Measurements from ENCODE around the gene RPSA.
"Not testable (repeated sequence)": the region's sequence is repeated elsewhere in the genome, so short reads cannot be mapped to it uniquely, and the experiment has no call there.

RPSA gene

GRCh38 chr3:39449796-39450195 lies 43.3 kb downstream of the RPSA start:
- DNase-seq (ENCODE audit: low read depth) = no peak
- TF ChIP-seq MAX (IDR thresholded peaks at IDR 0.05; ENCODE audit: low read depth, low read length) (no peak), POLR2A (IDR thresholded peaks at IDR 0.05; ENCODE audit: extremely low read depth, insufficient read length) (no peak)
- no peak overlapping the region for H3K4me3 ChIP-seq (ENCODE audit: low read depth, low read length)

GRCh38 chr3:39453134-39453533 lies 46.6 kb downstream of the RPSA start:
- no peak for DNase-seq (ENCODE audit: low read depth)
- TF ChIP-seq MYC (IDR thresholded peaks at IDR 0.05; ENCODE audit: low read depth, low read length) (no peak), CTCF (IDR thresholded peaks at IDR 0.05; ENCODE audit: low read depth, low read length) (no peak), POLR2A (IDR thresholded peaks at IDR 0.05; ENCODE audit: extremely low read depth, insufficient read length) (no peak), MAX (IDR thresholded peaks at IDR 0.05; ENCODE audit: low read depth, low read length) (no peak)
- H3K4me3 ChIP-seq (ENCODE audit: low read depth, low read length) = no peak overlapping the region

GRCh38 chr3:39453872-39454271 lies 47.4 kb downstream of the RPSA start:
- H3K4me3 ChIP-seq (ENCODE audit: low read depth, low read length); DNase-seq (ENCODE audit: low read depth): not testable (repeated sequence)

- DNase-seq (ENCODE audit: low read depth) = no peak
- TF ChIP-seq MYC (IDR thresholded peaks at IDR 0.05; ENCODE audit: low read depth, low read length) (no peak), POLR2A (IDR thresholded peaks at IDR 0.05; ENCODE audit: extremely low read depth, insufficient read length) (no peak), CTCF (IDR thresholded peaks at IDR 0.05; ENCODE audit: low read depth, low read length) (no peak), MAX (IDR thresholded peaks at IDR 0.05; ENCODE audit: low read depth, low read length) (no peak)
These were observed 48.2 kb downstream of the RPSA start for GRCh38 chr3:39454591-39455217.

GRCh38 chr3:39456159-39456558 lies 49.6 kb downstream of the RPSA start:
- no peak for DNase-seq (ENCODE audit: low read depth)
- H3K4me3 ChIP-seq (ENCODE audit: low read depth, low read length) = no peak overlapping the region
- TF ChIP-seq MYC (IDR thresholded peaks at IDR 0.05; ENCODE audit: low read depth, low read length) (no peak), MAX (IDR thresholded peaks at IDR 0.05; ENCODE audit: low read depth, low read length) (no peak), POLR2A (IDR thresholded peaks at IDR 0.05; ENCODE audit: extremely low read depth, insufficient read length) (no peak), CTCF (IDR thresholded peaks at IDR 0.05; ENCODE audit: low read depth, low read length) (no peak)

More at GRCh38 chr3:39454591-39455217, 48.2 kb downstream of the RPSA start:
- H3K4me3 ChIP-seq (ENCODE audit: low read depth, low read length) = no peak overlapping the region

GRCh38 chr3:39457361-39457760 lies 50.8 kb downstream of the RPSA start:
- TF ChIP-seq MYC (IDR thresholded peaks at IDR 0.05; ENCODE audit: low read depth, low read length) (no peak), MAX (IDR thresholded peaks at IDR 0.05; ENCODE audit: low read depth, low read length) (no peak), CTCF (IDR thresholded peaks at IDR 0.05; ENCODE audit: low read depth, low read length) (no peak), POLR2A (IDR thresholded peaks at IDR 0.05; ENCODE audit: extremely low read depth, insufficient read length) (no peak)
- no peak for DNase-seq (ENCODE audit: low read depth)
- no peak overlapping the region for H3K4me3 ChIP-seq (ENCODE audit: low read depth, low read length)

GRCh38 chr3:39458579-39458978 lies 52.1 kb downstream of the RPSA start:
- DNase-seq (ENCODE audit: low read depth); H3K4me3 ChIP-seq (ENCODE audit: low read depth, low read length): not testable (repeated sequence)

Measured in NB4 (cell line).